Mononuclear cell (primary cell): Measurements from ENCODE around the gene CTDP1. TPM values are rescaled to one million over a fixed set of nuclear protein-coding genes. Genes with fewer than 3 reads are reported as not detected.
"Not testable (repeated sequence)": the region's sequence is repeated elsewhere in the genome, so short reads cannot be mapped to it uniquely, and the experiment has no call there.

Source experiments
- H3K27me3 ChIP-seq: 2 replicates; pipeline ENCODE4 v1.6.0; 2011; ENCODE audit warnings: low read length, control low read depth; ENCODE audit not compliant: insufficient read depth
- H3K4me1 ChIP-seq: 2 replicates; pipeline ENCODE4 v1.5.1; 2011; ENCODE audit warnings: mild to moderate bottlenecking, low read length, control low read depth; ENCODE audit not compliant: insufficient read depth
- H3K4me3 ChIP-seq: 2 replicates; pipeline ENCODE4 v1.5.1; 2011; ENCODE audit warnings: mild to moderate bottlenecking, low read length, moderate library complexity
- H3K9me3 ChIP-seq: 2 replicates; pipeline ENCODE4 v1.5.1; 2011; ENCODE audit warnings: low read depth, mild to moderate bottlenecking, control low read depth, low read length
- total RNA-seq: library from RNA; depleted of rRNA; stranded (reverse); fragments of >200 nt; gene quantifications from one replicate; pipeline ENCODE4 v1.2.3, GENCODE V29; 2012

Gene CTDP1
- total RNA-seq, 1 donor, result 34.8 TPM

DNA sequence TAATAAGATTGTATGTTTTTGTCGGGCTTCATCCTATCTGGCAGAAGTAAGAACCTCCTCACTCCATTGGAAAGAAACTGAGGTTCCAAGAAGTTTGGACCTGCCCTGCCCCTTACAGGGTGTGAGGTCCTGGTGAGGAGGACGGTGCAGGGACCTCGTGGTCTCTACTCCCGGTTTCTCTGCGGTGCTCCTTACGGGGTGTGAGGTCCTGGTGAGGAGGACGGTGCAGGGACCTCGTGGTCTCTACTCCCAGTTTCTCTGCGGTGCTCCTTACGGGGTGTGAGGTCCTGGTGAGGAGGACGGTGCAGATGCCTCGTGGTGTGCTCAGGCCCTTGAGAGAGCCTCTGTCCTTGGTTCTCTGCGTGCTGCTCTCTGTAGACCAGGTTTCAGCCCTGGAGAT lies 5.2 kb downstream of the CTDP1 start:
- Histone ChIP-seq H3K9me3 (no peaks in the 10 kb centered on the region), H3K4me3 (no peak overlapping the region), H3K27me3 (no peaks in the 10 kb centered on the region), H3K4me1 (peaks cover 54% of the 10 kb centered on the region)

DNA sequence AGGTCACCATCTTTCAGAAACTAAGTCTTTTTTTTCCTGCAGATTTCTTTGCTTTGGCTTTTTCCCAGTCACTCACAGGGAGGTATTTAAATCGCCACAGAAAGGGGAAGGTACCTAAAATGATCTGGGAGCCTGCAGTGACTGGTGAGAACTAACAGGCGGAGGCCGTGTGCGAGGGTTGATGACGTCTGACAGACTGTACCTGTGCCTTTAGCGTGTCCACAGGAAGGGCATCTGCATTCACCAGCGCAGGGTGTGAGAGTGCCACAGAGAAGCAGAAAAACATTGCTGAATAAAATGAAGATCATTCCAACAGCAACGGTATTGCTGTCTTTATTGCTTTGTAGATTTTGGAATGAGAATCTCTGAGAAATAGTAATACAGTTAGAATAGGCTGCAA lies 5.7 kb downstream of the CTDP1 start:
- no peaks in the 10 kb centered on the region for H3K27me3 ChIP-seq
- H3K9me3 ChIP-seq, result no peaks in the 10 kb centered on the region
- H3K4me1 ChIP-seq, result peaks cover 52% of the 10 kb centered on the region
- no peak overlapping the region for H3K4me3 ChIP-seq

DNA sequence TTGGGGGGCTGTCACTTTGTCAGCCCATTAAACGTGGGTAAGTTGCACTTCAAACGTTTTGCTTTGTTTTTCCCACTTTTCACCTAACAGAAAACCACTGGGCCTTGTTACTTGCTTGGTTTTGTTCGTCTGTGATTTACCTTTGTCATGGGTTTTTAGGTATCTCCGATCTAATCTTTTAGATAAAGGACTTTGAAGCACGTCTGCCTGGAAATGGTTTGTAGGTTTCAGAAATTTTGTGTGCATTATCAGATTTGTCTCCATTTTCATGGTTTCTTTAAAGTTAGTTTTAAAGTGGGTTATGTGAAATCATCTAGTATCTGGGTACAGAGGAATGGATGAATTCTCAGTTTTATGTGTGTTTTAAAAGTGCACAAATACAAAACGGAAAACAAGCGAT lies 6.4 kb downstream of the CTDP1 start:
- H3K4me3 ChIP-seq, result no peak overlapping the region
- H3K27me3 ChIP-seq, result no peaks in the 10 kb centered on the region
- peaks cover 45% of the 10 kb centered on the region for H3K4me1 ChIP-seq
- no peaks in the 10 kb centered on the region for H3K9me3 ChIP-seq

DNA sequence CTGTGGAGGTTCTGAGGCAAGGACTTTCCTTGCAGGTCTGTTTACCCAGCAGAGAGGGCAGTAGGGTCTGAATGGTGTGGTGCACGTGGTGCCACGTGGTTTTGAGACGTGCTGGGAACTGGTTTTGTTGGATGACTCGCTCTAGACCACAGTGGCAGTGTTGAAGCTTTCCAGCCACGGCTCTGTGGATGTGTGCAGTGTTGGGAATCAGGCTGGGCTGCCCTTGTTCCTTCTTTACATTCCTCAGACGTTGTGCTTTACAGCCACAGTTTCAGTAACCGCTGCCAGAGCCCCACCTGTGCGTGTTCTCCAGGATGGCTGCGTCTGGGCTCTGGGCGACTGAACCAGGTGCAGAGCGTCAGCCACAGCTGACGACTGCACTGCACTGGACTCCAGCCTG lies 8.2 kb downstream of the CTDP1 start:
- no peaks in the 10 kb centered on the region for H3K27me3 ChIP-seq
- H3K4me3 ChIP-seq, result no peak overlapping the region
- H3K4me1 ChIP-seq, result peaks cover 27% of the 10 kb centered on the region
- no peaks in the 10 kb centered on the region for H3K9me3 ChIP-seq

DNA sequence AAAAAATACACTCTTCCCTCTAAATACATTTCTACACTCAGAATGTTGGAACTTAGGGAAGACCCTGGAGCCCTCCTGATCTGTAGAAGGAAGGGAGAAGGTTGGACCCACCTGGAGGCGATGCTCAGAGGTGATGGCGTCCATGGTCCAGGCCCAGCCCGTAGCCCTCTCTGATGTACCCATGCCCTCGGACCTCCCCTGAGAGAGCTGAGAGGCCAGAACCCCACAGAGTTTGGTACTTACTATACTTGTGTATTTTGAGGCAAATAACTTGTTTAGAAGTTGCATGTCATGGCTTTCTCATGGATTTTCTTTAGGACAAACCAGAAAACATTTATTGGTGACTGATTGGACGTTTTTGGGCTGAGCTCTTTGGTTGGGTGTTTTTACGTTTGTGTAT lies 10.5 kb downstream of the CTDP1 start:
- H3K9me3 ChIP-seq, result no peaks in the 10 kb centered on the region
- H3K4me1 ChIP-seq, result peaks cover 5% of the 10 kb centered on the region
- no peak overlapping the region for H3K4me3 ChIP-seq
- H3K27me3 ChIP-seq, result no peaks in the 10 kb centered on the region

DNA sequence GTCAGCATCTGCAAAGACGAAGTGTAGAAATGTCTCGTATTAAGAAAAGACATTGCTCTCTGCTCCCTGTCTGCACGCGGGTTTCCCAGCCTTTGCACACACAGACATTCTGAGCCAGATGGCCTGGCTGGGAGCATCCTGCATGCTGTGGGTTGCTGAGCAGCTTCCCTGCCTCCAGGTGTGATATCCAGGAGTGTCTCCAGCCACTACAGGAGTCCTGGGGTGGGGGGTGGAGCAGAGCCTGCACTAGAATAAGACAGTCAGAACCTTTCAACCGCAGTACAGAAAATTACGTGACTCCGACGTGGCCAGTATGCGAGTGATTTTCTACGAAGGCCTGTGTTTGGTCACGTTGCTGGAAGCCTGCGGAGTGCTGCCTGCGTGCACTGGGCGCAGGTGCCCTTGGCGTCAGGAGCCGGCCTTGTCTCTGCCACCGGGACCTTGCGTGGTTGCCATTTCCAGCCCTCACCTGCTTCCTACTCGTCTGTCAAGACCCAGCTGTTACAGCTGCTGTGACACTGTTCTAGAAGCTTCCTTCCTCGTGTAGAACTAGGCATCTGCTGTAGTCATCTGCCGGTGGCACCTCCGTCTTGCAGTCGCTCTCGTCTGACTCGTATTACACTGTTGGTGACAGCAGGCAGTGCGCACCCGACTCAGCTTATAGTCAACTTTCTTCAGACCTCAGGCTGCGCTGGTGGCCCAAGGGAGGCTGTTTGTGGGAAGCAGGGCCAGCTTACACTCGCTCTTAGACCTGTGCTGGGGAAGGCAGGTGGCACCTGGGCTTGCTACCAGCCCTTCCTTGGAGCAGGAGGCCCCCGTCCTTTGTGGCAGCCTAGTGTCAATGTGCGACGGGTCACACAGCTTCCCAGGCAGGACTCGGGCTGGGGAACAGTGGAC lies 11.2 kb downstream of the CTDP1 start:
- H3K4me3 ChIP-seq, result no peak overlapping the region
- H3K27me3 ChIP-seq, result no peaks in the 10 kb centered on the region
- no peaks in the 10 kb centered on the region for H3K9me3 ChIP-seq
- H3K4me1 ChIP-seq, result no peaks in the 10 kb centered on the region

- no peak overlapping the region for H3K4me3 ChIP-seq
These were observed 12.5 kb downstream of the CTDP1 start for GRCh38 chr18:79692056-79692455.

DNA sequence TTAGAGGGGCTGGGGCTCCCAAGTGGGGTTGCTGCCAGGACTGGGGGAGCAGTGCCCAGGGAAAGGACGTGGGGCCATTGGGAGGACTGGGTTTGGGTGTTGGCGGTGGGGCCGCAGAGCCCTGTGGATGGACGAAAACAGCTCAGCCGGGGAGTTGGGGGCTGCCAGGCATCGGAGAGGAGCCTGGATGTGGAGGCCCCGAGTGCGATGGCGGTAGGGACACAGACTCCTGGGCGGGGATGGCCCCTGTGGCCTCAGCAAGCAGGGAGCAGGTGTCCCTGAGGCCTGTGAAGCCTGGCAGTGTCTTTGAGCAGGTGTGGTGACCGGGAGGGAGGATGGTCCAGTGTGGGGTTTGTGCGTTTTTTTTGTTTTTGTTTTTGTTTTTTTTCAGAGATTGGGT lies 13.3 kb downstream of the CTDP1 start:
- Histone ChIP-seq H3K9me3 (no peaks in the 10 kb centered on the region), H3K4me1 (no peaks in the 10 kb centered on the region), H3K4me3 (no peak overlapping the region), H3K27me3 (no peaks in the 10 kb centered on the region)

More at GRCh38 chr18:79692056-79692455, 12.5 kb downstream of the CTDP1 start:
- no peaks in the 10 kb centered on the region for H3K9me3 ChIP-seq
- H3K4me1 ChIP-seq, result no peaks in the 10 kb centered on the region
- no peaks in the 10 kb centered on the region for H3K27me3 ChIP-seq

- no peaks in the 10 kb centered on the region for H3K27me3 ChIP-seq
- H3K4me3 ChIP-seq, result no peak overlapping the region
- H3K9me3 ChIP-seq, result no peaks in the 10 kb centered on the region
- no peaks in the 10 kb centered on the region for H3K4me1 ChIP-seq
These were observed 14.1 kb downstream of the CTDP1 start for GRCh38 chr18:79693561-79694205.

- not testable (repeated sequence) for H3K4me1 ChIP-seq, H3K9me3 ChIP-seq, H3K27me3 ChIP-seq, H3K4me3 ChIP-seq
These were observed 14.7 kb downstream of the CTDP1 start for GRCh38 chr18:79694206-79694894.

DNA sequence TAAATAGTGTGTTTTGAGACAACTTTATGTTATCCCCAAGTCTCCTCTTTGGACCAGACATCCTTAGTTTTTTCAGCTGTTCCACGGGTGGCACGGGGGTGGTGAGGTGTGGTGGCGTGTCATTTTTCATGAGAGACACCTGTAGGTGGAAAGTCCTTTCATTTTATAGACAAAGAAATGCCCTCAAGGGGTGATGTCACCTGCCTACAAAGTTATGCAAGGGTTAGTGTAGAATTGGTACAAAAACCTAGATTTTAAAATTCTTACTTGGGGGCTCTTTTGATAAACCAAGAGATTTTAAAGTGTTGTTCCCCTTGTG lies 15.3 kb downstream of the CTDP1 start:
- no peaks in the 10 kb centered on the region for H3K9me3 ChIP-seq
- H3K4me1 ChIP-seq, result no peaks in the 10 kb centered on the region
- H3K27me3 ChIP-seq, result no peaks in the 10 kb centered on the region
- H3K4me3 ChIP-seq, result no peak overlapping the region

- Histone ChIP-seq H3K27me3 (no peaks in the 10 kb centered on the region), H3K4me3 (no peak overlapping the region), H3K4me1 (no peaks in the 10 kb centered on the region), H3K9me3 (no peaks in the 10 kb centered on the region)
These were observed 15.7 kb downstream of the CTDP1 start for GRCh38 chr18:79695269-79695668.

DNA sequence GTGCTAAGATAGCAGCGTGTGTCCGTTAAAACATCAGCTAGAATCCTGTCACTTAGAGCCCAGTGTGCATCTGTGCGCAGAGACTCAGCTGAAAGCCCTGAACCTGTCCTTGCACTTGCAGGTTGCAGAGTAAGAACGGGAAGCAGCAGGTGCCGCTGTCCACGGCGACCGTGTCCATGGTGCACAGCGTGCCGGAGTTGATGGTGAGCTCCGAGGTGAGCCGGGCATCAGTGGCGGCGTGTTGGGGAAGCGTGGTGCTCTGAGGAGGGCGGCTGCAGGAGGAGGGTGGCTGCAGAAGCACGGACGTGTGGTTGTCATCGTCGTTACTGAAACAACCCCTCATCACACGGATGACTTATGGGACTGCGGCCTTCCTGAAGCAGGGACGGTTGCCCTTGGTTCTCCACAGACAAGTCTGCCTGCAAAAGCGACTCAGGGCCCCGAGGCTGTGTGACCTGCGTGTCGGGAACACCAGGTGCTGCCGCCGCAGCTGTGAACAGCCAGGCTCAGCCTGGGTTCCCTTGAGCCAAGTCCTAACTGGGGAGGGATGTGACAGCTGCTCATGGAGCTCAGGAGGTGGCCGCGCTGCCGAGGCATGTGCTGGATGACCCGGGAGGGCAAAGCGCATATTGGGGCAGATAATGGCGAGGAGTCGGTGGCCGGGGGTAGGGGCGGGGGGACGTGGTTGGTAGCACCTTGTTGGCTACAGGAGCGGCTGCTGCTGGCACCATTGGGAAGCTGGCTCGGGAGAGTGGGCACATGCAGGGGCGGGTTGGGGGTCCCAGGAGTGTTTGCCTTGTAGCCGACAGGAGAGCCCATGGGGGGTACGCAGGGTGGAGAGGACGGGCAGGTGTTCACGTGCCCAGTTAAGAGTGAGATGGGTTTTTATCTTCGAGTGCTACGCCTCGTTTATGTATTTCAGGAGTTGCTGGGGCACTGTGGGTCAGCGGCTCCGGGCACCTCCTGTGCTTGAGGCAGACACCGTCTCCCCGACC lies 16.6 kb downstream of the CTDP1 start:
- Histone ChIP-seq H3K4me3 (no peak overlapping the region), H3K27me3 (no peaks in the 10 kb centered on the region)

DNA sequence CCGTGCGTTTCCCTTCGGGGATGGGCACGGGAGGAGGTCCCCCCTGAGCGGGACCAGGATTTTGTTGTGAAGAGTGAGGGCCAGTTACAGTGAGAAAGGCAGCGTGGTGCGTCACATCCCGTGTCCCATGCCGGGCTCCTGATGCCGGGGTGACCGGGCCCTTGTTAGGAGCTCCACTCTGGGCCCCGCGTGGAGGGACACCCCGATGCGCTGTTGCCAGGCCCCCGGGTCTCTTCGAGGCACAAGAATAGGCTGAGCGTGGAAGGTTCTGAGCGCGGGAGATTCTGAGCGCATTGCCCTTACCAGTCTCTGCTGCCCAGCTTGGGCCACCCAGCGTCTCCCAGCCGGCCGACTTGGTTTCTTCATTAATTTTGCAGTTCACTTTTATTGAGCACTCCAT lies 17.6 kb downstream of the CTDP1 start:
- H3K4me3 ChIP-seq, result no peak overlapping the region
- H3K4me1 ChIP-seq, result no peaks in the 10 kb centered on the region
- H3K27me3 ChIP-seq, result no peaks in the 10 kb centered on the region
- no peaks in the 10 kb centered on the region for H3K9me3 ChIP-seq

More for the DNA sequence above, 16.6 kb downstream of the CTDP1 start:
- Histone ChIP-seq H3K4me1 (no peaks in the 10 kb centered on the region), H3K9me3 (no peaks in the 10 kb centered on the region)
